Stomach (tissue), 9 donors: Measurements from ENCODE around the gene AIF1L. TPM values are rescaled to one million over a fixed set of nuclear protein-coding genes. Genes with fewer than 3 reads are reported as not detected.

ENCODE experiments used
- DNase-seq, 2 donors: peaks; one replicate each; pipeline versions ENCODE4 v3.0.0 to v3.0.0-alpha.2; 2013 to 2019
- H3K27ac ChIP-seq, 5 donors: fragments of 200-600 bp in 4 of 5; sonication (generic) in 4 of 5; one replicate each; pipeline ENCODE4 v1.5.1; 2013 to 2019; ENCODE audit warnings: mild to moderate bottlenecking in 1 of 5, moderate library complexity in 1 of 5
- H3K27me3 ChIP-seq, 3 donors: fragments of 200-600 bp; sonication (generic); one replicate each; pipeline ENCODE4 v1.5.1; 2017 to 2019; ENCODE audit warnings: mixed run types in 1 of 3
- H3K36me3 ChIP-seq, 4 donors: fragments of 200-600 bp; sonication (generic); 1 replicate in 3 of 4; 2 replicates in 1 of 4; pipeline ENCODE4 v1.5.1; 2016 to 2019
- H3K4me1 ChIP-seq, 4 donors: fragments of 200-600 bp; sonication (generic); one replicate each; pipeline ENCODE4 v1.5.1; 2016 to 2019
- H3K4me3 ChIP-seq, 4 donors: fragments of 200-600 bp; sonication (generic) in 3 of 4; one replicate each; pipeline ENCODE4 v1.5.1; 2016 to 2019; ENCODE audit warnings: mild to moderate bottlenecking in 1 of 4
- H3K9me3 ChIP-seq, 4 donors: fragments of 200-600 bp; sonication (generic); one replicate each; pipeline ENCODE4 v1.5.1; 2016 to 2019
- CTCF ChIP-seq, 7 experiments: fragments of 450-650 bp in 4 of 7; fragments of 200-600 bp in 3 of 7; sonication (generic) in 3 of 7; IDR thresholded peaks; one replicate each; pipeline ENCODE4 v1.5.1; 2016 to 2019; ENCODE audit warnings: antibody characterized with exemption in 7 of 7, control low read depth in 2 of 7, mild to moderate bottlenecking in 1 of 7
- EP300 ChIP-seq: sonication (generic); formaldehyde crosslinking; IDR thresholded peaks from one replicate; pipeline ENCODE4 v1.6.1; 2017; ENCODE audit warnings: antibody characterized with exemption
- POLR2A ChIP-seq, 4 donors: fragments of 450-650 bp; IDR thresholded peaks; one replicate each; pipeline ENCODE4 v1.6.1; 2016; ENCODE audit warnings: antibody characterized with exemption in 4 of 4, control low read depth in 2 of 4, mild to moderate bottlenecking in 1 of 4, moderate library complexity in 1 of 4
- POLR2AphosphoS5 ChIP-seq, 3 donors: sonication (generic); formaldehyde crosslinking; IDR thresholded peaks; one replicate each; pipeline ENCODE4 v1.6.1; 2016; ENCODE audit warnings: antibody characterized with exemption in 3 of 3
- WGBS, 5 donors: extraction: QIAGEN DNeasy Blood & Tissue Kit in 3 of 5; methylation state at CpG; one replicate each; pipeline versions ENCODE4 v1.1.5 to v1.1.7; 2013 to 2018; 5-methylcytosine and 5-hydroxymethylcytosine counted together
- intact Hi-C: fragments of 100-400 bp; cut with DNase I; formaldehyde crosslinking; loops from one replicate; pipeline ENCODE4 v1.15.1; 2023; ENCODE audit warnings: low total_unique reads
- polyA plus RNA-seq, 3 donors: library from polyadenylated mRNA; stranded (reverse); fragments of 200-250 nt; gene quantifications; one replicate each; pipeline ENCODE4 v1.2.3, GENCODE V29; 2013
- total RNA-seq, 5 donors: library from RNA; depleted of rRNA; stranded (reverse); fragments of >200 nt; gene quantifications; one replicate each; pipeline versions ENCODE4 v1.1.0 to v1.2.3, GENCODE V29; 2014 to 2016
- donor health status: healthy with polysubstance abuse.
- donor health status: Bipolar disorder and iron deficiency.
- donor health status: healthy.

The AIF1L gene
- total and polyA plus RNA-seq, 8 donors, result 1.2 to 18.4 (median 9.0) TPM; not detected in 2

- Histone ChIP-seq H3K27ac (no peak overlapping the region), H3K4me3 (no peak overlapping the region), H3K27me3 (peaks cover 3 to 34% (median 4%) of the 10 kb centered on the region in 3 donors), H3K36me3 (no peaks in the 10 kb centered on the region), H3K4me1 (peaks cover 0 to 7% (median 6%) of the 10 kb centered on the region in 4 donors), H3K9me3 (no peaks in the 10 kb centered on the region)
- 84 to 92% (median 92%) methylated on average over 5 to 8 of the region's 8 CpGs for WGBS, 5 donors
- intact Hi-C loops, result loop anchor here (10.0 kb wide), 1 partner anchor 344 kb away; no protein-coding TSS in a partner anchor
- DNase-seq, result no peak
- TF ChIP-seq EP300 (no peak), POLR2A (IDR thresholded peaks at IDR 0.05) (no peak), POLR2AphosphoS5 (IDR thresholded peaks at IDR 0.05) (no peak), CTCF (IDR thresholded peaks at IDR 0.05) (no peak)
These were observed 47.5 kb upstream of the AIF1L start for GRCh38 chr9:131048820-131049219.

DNA sequence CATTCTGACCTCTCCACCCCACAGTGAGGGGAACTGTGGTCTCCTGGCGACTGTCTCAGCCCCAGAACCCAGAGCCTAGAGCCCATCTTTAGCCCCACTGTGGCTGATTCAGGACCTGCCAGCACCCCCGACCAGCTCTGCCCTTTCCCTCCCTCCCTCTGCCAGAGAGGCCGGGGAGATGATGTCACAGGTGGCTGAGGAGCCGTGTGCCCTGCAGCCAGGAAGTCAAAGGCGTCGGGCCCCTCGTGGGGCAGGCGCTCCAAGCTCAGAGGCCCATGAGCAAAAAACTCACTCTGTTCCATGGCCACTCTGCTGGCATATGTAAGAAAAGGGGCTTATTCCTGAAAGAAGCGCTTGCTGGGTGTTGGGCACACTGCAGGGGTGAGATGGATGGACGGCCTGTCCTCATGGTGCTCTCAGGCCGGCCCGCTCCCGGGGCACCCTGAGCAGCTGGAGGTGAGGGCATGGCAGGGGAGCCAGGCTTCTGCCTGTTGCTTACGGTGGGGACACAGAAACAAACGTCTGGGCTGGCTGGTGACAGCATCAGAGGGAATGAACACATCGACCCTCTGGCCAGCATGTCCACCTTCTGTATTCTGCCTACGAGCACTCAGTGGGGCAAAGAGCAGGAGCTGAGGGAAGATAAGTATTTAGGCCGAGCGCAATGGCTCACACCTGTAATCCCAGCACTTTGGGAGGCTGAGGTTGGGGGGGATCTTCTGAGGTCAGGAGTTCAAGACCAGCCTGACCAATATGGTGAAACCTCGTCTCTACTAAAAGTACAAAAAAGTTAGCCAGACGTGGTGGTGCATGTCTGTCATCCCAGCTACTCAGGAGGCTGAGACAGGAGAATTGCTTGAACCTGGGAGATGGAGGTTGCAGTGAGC, 46.3 kb upstream of the AIF1L start:
- TF ChIP-seq EP300 (no peak), CTCF (IDR thresholded peaks at IDR 0.05) (no peak)
- H3K27me3 ChIP-seq, result peaks cover 3 to 34% (median 4%) of the 10 kb centered on the region in 3 donors
- no peak overlapping the region for H3K4me3 ChIP-seq
- no peak for DNase-seq
- no peak overlapping the region for H3K27ac ChIP-seq
- intact Hi-C loops, result loop anchor here (10.0 kb wide), 2 partner anchors 285 to 345 kb away; no protein-coding TSS in a partner anchor
- peaks cover 0 to 7% (median 6%) of the 10 kb centered on the region in 4 donors for H3K4me1 ChIP-seq
- 58 to 66% (median 65%) methylated on average over 21 of the region's 21 CpGs for WGBS, 5 donors
- H3K36me3 ChIP-seq, result no peaks in the 10 kb centered on the region
- H3K9me3 ChIP-seq, result no peaks in the 10 kb centered on the region

GRCh38 chr9:131050831-131051230, 45.5 kb upstream of the AIF1L start:
- no peaks in the 10 kb centered on the region for H3K36me3 ChIP-seq
- 83 to 91% (median 86%) methylated on average over 17 of the region's 17 CpGs for WGBS, 5 donors
- intact Hi-C loops, result loop anchor here (10.0 kb wide), 1 partner anchor 284 kb away; no protein-coding TSS in a partner anchor
- no peak overlapping the region for H3K27ac ChIP-seq
- H3K4me3 ChIP-seq, result no peak overlapping the region
- no peaks in the 10 kb centered on the region for H3K9me3 ChIP-seq
- no peak for DNase-seq
- peaks cover 0 to 7% (median 6%) of the 10 kb centered on the region in 4 donors for H3K4me1 ChIP-seq
- peaks cover 3 to 34% (median 4%) of the 10 kb centered on the region in 3 donors for H3K27me3 ChIP-seq
- no peak for TF ChIP-seq CTCF (IDR thresholded peaks at IDR 0.05)
- no peak for TF ChIP-seq POLR2A (IDR thresholded peaks at IDR 0.05)
- TF ChIP-seq EP300, result no peak
- TF ChIP-seq POLR2AphosphoS5 (IDR thresholded peaks at IDR 0.05), result no peak

GRCh38 chr9:131051592-131052517, 44.5 kb upstream of the AIF1L start:
- no peak for DNase-seq
- Histone ChIP-seq H3K36me3 (no peaks in the 10 kb centered on the region), H3K4me3 (no peak overlapping the region), H3K9me3 (no peaks in the 10 kb centered on the region), H3K27me3 (peaks cover 3 to 37% (median 4%) of the 10 kb centered on the region in 3 donors), H3K4me1 (peaks cover 0 to 1% (median under 1%) of the 10 kb centered on the region in 4 donors), H3K27ac (no peak overlapping the region)
- intact Hi-C loops, result loop anchor here (10.0 kb wide), 1 partner anchor 283 kb away; no protein-coding TSS in a partner anchor
- 69 to 80% (median 78%) methylated on average over 25 of the region's 25 CpGs for WGBS, 5 donors
- TF ChIP-seq POLR2A (IDR thresholded peaks at IDR 0.05) (no peak), EP300 (no peak), CTCF (IDR thresholded peaks at IDR 0.05) (no peak), POLR2AphosphoS5 (IDR thresholded peaks at IDR 0.05) (no peak)
